ENCODE measurements around the gene RAB42.

Gene RAB42

DNA sequence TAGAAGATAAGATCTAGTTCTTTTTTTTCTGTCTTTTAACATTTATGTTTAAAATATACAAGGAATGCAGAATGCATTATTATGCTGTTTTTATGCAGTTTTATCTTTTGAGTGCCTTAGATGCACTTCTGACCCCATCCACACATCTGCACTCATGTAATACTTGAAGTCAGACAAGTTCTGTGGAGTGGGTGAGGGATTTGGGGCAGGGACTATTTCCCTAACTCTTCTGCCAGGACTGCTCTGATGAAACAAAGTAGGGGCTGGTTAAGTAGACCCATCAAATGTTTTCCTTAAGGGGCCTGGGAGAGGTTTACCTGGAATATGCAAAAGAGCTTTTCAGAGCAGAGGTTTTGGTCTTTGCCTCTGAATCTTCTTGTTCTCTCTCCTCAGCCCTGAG, 27.8 kb upstream of the RAB42 start:
- Histone ChIP-seq H3K4me3 (ENCODE audit: insufficient read depth, low read length, poor library complexity, severe bottlenecking) (no peak overlapping the region), H3K9me3 (ENCODE audit: insufficient read depth, low read length) (no peaks in the 10 kb centered on the region), H2AFZ (ENCODE audit: low read depth, low read length, severe bottlenecking) (no peak overlapping the region), H3K27ac (ENCODE audit: low read depth, low read length) (no peak overlapping the region), H3K27me3 (ENCODE audit: low read length) (no peaks in the 10 kb centered on the region), H4K20me1 (ENCODE audit: low read depth, low read length) (no peaks in the 10 kb centered on the region), H3K36me3 (ENCODE audit: low read length) (peaks cover 13% of the 10 kb centered on the region; the same call in 1 of the 2 replicates), H3K79me2 (ENCODE audit: insufficient read depth, low read length) (no peaks in the 10 kb centered on the region), H3K9ac (ENCODE audit: low read length) (no peak overlapping the region), H3K4me2 (ENCODE audit: low read depth, low read length, poor library complexity, severe bottlenecking) (no peak overlapping the region), H3F3A (ENCODE audit: insufficient read depth) (no peaks in the 10 kb centered on the region), H3K9me2 (replicated peaks; ENCODE audit: insufficient read depth, low read length) (no peaks in the 10 kb centered on the region)
- TF ChIP-seq EZH2phosphoT487 (conservative IDR thresholded peaks at IDR 0.05; ENCODE audit: low read length): no peak
- TF ChIP-seq, protein P1, sequence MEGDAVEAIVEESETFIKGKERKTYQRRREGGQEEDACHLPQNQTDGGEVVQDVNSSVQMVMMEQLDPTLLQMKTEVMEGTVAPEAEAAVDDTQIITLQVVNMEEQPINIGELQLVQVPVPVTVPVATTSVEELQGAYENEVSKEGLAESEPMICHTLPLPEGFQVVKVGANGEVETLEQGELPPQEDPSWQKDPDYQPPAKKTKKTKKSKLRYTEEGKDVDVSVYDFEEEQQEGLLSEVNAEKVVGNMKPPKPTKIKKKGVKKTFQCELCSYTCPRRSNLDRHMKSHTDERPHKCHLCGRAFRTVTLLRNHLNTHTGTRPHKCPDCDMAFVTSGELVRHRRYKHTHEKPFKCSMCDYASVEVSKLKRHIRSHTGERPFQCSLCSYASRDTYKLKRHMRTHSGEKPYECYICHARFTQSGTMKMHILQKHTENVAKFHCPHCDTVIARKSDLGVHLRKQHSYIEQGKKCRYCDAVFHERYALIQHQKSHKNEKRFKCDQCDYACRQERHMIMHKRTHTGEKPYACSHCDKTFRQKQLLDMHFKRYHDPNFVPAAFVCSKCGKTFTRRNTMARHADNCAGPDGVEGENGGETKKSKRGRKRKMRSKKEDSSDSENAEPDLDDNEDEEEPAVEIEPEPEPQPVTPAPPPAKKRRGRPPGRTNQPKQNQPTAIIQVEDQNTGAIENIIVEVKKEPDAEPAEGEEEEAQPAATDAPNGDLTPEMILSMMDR (IDR thresholded peaks at IDR 0.05; ENCODE audit: insufficient read depth, low read length, poor library complexity, severe bottlenecking): no peak

DNA sequence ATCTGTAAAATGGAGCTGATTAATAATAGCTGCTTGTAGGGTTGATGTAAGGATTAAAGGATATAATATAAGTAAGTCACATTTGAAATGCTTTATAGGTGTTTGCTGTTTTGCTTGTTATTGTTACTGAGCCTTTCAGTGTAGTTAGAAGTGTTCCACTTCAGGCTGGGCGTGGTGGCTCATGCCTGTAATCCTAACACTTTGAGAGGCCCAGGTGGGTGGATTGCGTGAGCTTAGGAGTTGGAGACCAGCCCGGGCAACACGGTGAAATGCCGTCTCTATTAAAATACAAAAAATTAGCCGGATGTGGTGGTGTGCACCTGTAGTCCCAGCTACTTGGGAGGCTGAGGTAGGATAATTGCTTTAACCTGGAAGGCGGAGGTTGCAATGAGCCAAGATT, 27.0 kb upstream of the RAB42 start:
- Histone ChIP-seq H3K79me2 (ENCODE audit: insufficient read depth, low read length) (no peaks in the 10 kb centered on the region), H3K9me3 (ENCODE audit: insufficient read depth, low read length) (no peaks in the 10 kb centered on the region), H3K9ac (ENCODE audit: low read length) (no peak overlapping the region), H3F3A (ENCODE audit: insufficient read depth) (no peaks in the 10 kb centered on the region), H3K27ac (ENCODE audit: low read depth, low read length) (no peak overlapping the region), H3K36me3 (ENCODE audit: low read length) (peaks cover 13% of the 10 kb centered on the region; the same call in 1 of the 2 replicates), H2AFZ (ENCODE audit: low read depth, low read length, severe bottlenecking) (no peak overlapping the region), H3K27me3 (ENCODE audit: low read length) (no peaks in the 10 kb centered on the region), H3K9me2 (replicated peaks; ENCODE audit: insufficient read depth, low read length) (no peaks in the 10 kb centered on the region), H4K20me1 (ENCODE audit: low read depth, low read length) (no peaks in the 10 kb centered on the region), H3K4me2 (ENCODE audit: low read depth, low read length, poor library complexity, severe bottlenecking) (no peak overlapping the region), H3K4me3 (ENCODE audit: insufficient read depth, low read length, poor library complexity, severe bottlenecking) (no peak overlapping the region)
- no peak for TF ChIP-seq EZH2phosphoT487 (conservative IDR thresholded peaks at IDR 0.05; ENCODE audit: low read length)
- TF ChIP-seq, protein P1 (IDR thresholded peaks at IDR 0.05; ENCODE audit: insufficient read depth, low read length, poor library complexity, severe bottlenecking): no peak

- Histone ChIP-seq H4K20me1 (ENCODE audit: low read depth, low read length) (no peaks in the 10 kb centered on the region), H3F3A (ENCODE audit: insufficient read depth) (no peaks in the 10 kb centered on the region), H3K79me2 (ENCODE audit: insufficient read depth, low read length) (no peaks in the 10 kb centered on the region), H3K36me3 (ENCODE audit: low read length) (peaks cover 13% of the 10 kb centered on the region; the same call in 1 of the 2 replicates), H3K9me2 (replicated peaks; ENCODE audit: insufficient read depth, low read length) (no peaks in the 10 kb centered on the region), H3K27ac (ENCODE audit: low read depth, low read length) (no peak overlapping the region), H2AFZ (ENCODE audit: low read depth, low read length, severe bottlenecking) (no peak overlapping the region), H3K4me2 (ENCODE audit: low read depth, low read length, poor library complexity, severe bottlenecking) (no peak overlapping the region), H3K27me3 (ENCODE audit: low read length) (no peaks in the 10 kb centered on the region), H3K4me3 (ENCODE audit: insufficient read depth, low read length, poor library complexity, severe bottlenecking) (no peak overlapping the region), H3K9ac (ENCODE audit: low read length) (no peak overlapping the region), H3K9me3 (ENCODE audit: insufficient read depth, low read length) (no peaks in the 10 kb centered on the region)
- no peak for TF ChIP-seq EZH2phosphoT487 (conservative IDR thresholded peaks at IDR 0.05; ENCODE audit: low read length)
- TF ChIP-seq, protein P1 (IDR thresholded peaks at IDR 0.05; ENCODE audit: insufficient read depth, low read length, poor library complexity, severe bottlenecking): no peak
Measured at GRCh38 chr1:28565726-28566125, 26.3 kb upstream of the RAB42 start.
